GM18870 (cell line): Measurements from ENCODE around the gene ELP4.
"Not testable (repeated sequence)": the region's sequence is repeated elsewhere in the genome, so short reads cannot be mapped to it uniquely, and the experiment has no call there.

ENCODE experiments used
- ATAC-seq: cut with Tn5 transposase; IDR thresholded peaks from one replicate; pipeline ENCODE4 v1.9.1; 2021; ENCODE audit warnings: moderate library complexity; ENCODE audit not compliant: unreplicated experiment

The ELP4 gene

GRCh38 chr11:31692466-31692865 is 182.9 kb downstream of the ELP4 start:
- no peak for ATAC-seq

- peak; percentile 97 for ATAC-seq
Measured at GRCh38 chr11:31697049-31697448, 187.5 kb downstream of the ELP4 start.

- no peak for ATAC-seq
Measured at GRCh38 chr11:31699066-31699465, 189.5 kb downstream of the ELP4 start.

- ATAC-seq = no peak
Measured at GRCh38 chr11:31702966-31703365, 193.4 kb downstream of the ELP4 start.

DNA sequence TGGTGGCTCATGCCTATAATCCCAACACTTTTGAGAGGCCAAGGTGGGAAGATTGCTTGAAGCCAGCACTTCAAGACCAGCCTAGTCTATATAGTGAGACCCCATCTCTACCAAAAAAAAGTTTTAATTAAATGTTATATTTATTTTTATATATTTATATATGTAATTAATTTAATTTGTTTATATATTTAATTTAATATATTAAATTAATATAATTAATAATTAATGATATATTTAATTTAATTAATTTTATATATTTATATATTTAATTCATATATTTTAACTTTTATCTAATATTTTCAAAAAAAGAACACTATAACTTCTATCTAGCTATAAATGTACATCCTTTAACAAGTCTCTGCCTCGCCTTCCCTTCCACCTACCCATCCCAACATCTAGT is 196.8 kb downstream of the ELP4 start:
- ATAC-seq = no peak

DNA sequence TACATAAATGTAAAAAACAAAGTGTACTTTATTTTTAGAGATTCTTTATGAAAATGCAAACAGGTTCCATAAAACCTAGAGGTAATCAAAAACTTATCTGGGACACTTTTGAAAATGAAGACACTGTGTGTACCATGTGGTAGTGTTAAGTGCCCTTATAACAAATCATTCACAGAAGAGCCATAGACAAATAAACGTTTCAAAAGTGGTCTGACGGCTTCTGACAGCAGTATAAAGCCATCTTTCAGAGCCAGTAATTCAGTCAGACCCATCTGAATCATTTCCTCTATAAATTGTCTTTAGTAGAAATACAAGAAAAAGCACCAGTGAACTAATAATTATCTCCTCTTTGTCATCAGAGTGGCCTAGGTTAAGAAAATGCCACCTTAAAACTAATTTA is 201.6 kb downstream of the ELP4 start:
- ATAC-seq = no peak

- no peak for ATAC-seq
Measured at GRCh38 chr11:31712851-31713250, 203.3 kb downstream of the ELP4 start.

GRCh38 chr11:31714840-31715239 is 205.3 kb downstream of the ELP4 start:
- no peak for ATAC-seq

DNA sequence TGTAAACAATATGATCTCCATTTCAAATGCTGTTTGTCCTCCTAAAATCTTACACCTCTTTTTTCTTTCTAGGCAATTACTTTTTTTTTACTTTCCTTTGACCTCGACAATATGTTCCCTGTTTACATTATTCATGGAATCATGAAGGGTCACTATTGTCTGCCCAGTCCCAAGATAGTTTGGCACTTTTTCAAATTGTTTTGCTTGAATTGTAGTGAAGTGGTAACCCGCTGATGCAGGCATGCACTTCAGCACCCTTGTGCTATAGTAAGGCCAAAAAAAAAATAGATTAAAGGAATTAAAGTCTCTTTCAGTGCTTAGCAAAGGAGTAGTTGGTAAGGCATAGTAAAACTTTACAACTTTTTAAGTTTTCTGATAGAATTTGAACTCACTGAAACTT is 210.7 kb downstream of the ELP4 start:
- ATAC-seq = no peak

DNA sequence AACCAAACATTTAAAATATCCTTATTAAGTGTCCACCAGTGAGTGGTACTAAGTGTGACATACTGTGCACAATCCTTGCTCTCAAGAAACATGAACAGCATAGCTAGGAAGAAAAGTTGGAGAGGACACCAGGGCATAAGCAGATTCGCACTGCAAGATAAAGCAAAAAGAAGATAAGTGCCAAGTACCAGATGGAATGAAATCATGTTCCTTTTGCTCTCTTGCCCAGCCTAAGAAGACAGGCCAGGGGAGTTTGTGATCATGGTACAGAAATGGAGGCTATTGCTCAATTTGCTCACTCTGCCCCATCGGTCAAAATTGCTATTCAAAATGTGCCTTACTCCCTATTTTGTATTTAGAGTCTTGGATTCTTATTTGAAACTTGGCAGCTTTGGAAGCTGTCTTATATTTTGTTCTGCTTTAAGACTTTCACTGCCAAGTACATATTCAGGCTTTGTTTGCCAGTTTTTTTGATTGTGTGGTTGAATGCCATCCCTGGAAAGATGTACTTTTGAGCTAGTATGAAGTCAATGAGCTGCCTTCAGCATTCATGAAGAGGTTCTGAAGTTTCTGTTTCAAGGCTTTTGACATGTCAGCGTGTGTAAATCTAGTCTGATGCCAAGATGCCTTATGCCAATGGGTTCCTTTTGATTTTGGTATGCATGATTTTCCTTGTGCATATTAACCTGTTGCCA is 211.3 kb downstream of the ELP4 start:
- no peak for ATAC-seq

DNA sequence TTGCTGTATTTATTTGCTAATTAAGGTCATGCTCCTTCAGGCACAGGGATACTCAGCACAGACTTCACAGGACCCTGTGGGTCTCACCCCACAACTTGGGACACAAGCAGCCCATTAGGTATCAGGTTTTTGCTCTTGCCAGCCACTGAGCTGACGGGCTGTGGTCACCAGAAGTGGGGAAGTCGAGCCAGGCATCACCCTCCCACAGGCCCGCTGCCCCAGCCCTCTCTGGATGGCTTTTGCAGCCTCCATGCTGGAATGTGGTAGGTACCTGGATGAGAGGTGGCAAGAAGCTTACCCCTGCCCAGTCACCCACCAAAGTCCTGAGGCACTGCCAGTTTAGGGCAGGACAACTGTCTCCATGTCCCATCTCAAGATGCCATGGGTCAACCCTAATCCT is 213.2 kb downstream of the ELP4 start:
- ATAC-seq = no peak

DNA sequence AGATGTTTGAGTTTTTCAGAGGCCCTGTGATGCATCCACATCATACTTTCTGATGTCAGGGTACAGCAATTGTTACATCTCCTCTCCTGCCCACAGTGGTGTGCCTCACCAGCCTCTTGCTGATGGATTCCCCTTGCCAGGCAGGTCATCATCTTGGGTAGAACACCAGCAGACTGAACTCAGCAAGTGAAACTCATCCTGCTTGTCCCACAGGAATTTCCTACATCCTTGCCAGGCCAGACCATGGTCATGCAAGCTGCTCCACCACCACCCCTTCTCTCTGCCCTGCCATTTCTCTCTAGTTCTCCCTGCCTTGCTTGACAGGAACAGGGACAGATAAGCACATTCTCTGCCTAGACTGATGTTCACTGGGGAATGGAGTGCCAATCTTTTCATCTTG is 215.6 kb downstream of the ELP4 start:
- no peak for ATAC-seq

- no peak for ATAC-seq
Measured at GRCh38 chr11:31728432-31728831, 218.9 kb downstream of the ELP4 start.

GRCh38 chr11:31740131-31740530 is 230.6 kb downstream of the ELP4 start:
- no peak for ATAC-seq

DNA sequence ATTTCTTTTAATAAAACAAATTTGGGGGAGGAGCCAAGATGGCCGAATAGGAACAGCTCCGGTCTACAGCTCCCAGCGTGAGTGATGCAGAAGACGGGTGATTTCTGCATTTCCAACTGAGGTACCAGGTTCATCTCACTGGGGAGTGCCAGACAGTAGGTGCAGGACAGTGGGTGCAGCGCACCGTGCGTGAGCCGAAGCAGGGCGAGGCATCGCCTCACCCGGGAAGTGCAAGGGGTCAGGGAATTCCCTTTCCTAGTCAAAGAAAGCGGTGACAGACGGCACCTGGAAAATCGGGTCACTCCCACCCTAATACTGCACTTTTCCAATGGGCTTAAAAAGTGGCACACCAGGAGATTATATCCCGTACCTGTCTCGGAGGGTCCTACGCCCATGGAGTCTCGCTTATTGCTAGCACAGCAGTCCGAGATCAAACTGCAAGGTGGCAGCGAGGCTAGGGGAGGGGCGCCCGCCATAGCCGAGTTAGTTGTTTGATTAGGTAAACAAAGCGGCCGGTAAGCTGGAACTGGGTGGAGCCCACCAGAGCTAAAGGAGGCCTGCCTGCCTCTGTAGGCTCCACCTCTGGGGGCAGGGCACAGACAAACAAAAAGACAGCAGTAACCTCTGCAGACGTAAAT is 231.3 kb downstream of the ELP4 start:
- ATAC-seq = not testable (repeated sequence)

DNA sequence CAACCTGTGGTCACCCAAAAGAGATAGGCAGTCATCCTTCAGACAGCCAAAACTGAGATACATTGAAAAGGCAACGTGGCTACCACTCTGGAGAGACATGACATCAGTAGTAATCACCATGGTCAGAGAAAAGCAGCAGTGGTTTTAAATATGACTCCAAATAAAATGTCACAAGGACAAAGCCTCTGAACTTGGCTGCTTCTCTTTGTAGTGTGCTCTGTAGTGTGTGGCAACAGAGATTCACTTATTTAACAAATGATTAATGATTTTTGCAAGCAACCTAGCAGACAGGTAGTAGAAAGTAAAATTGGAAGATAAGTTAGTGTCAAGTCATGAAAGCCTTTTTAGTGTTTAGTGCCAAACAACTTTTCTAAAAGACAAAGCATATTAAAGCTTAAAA is 238.0 kb downstream of the ELP4 start:
- ATAC-seq = no peak

DNA sequence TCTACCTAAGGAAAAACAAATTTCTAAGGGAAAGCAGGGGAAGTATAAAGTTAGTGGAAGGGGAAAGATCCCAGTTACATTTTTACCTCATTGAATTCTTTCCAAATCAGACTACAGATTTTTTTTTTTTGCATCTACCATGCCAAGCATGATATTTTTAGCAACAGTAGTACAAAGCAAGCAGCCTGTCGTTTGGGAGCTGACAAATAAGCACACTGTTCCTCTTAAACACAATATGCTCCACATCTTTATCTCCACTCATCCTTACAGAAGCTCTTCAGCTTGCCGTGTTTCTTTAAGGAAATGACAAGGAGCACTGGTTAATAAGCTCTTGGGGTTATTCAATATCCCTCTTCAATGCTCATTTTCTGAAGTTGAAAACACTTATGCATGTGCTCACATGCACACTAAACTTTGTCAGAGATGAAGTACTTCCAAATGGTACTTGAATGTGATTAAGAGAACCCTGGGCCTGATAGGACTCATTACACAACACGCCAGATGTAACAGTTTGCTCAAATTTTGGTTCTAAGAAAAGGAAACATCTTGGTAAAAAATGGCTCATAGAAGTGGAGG is 247.8 kb downstream of the ELP4 start:
- no peak for ATAC-seq

DNA sequence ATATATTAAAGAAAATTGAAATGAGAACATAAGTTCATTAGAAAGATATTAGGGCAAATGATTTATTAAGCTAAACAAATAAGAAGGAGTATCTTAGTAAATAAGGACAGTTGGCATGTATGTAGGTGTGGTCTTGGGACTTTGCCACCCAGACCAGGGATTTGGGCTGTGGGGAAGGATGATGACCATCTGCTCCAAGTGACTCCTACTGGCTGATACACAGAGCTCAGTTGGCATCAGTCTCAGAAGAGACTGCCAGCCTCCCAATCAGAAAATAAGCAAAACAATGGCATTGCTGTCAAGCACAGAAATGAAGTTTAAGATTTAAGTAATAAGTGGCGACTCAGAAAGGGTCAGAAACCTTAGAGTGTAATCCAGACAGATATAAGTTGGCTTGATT is 252.1 kb downstream of the ELP4 start:
- no peak for ATAC-seq

DNA sequence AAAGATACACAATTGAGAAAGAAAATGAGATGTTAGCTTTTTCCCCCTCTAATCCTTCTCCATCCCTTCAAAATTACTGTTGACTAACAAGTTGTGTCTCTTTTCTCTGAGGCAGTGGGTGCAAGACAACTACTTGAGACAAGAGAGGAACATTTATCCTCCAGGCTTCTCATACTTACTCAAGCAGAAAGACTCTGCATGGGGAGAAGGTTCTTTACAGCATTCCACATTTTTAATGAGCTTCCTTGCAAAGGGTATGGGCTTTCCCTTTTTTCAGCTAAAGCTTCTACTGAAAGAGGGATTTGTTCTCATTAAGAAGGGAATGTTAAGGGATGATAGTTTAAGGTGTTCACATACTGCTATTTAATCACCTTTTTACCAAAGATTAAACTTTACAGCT is 253.7 kb downstream of the ELP4 start:
- no peak for ATAC-seq

DNA sequence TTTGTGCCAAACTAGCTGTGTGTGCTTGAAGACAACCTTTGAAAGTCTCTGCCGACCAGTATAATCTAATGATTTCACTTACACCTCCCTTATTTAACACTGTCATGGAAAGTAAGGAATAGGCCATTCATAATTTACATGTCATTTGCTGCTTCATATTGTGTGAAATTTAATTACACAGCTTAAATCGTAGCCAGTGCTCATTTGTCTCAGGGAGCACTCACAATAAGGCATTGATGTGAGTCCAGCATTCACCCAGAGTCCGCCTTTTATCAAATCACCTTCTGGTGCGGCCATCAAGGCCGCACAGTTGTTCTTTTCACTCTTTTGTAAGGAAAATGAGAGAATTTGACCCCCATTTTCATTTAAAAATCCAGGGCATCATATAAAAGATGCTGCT is 254.7 kb downstream of the ELP4 start:
- no peak for ATAC-seq

DNA sequence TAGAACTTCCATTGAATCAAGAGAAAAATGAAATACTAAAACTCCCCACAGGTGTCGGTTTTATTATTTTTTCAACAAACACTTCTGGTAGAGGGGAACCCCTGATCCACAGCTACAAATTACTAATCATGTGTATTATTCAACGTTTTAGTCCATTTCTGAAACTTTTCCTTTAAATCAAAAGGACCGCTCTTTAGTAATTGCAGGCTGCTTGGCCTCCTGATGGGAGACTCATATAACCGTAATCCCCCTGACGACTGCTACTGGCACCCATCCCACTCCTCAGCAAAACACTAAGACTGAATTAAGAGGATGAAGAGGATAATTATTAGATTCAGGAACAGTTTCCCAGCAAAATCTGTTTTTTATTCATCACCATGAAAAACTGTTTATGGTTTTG is 255.2 kb downstream of the ELP4 start:
- no peak for ATAC-seq

GRCh38 chr11:31767066-31767465 is 257.5 kb downstream of the ELP4 start:
- no peak for ATAC-seq

DNA sequence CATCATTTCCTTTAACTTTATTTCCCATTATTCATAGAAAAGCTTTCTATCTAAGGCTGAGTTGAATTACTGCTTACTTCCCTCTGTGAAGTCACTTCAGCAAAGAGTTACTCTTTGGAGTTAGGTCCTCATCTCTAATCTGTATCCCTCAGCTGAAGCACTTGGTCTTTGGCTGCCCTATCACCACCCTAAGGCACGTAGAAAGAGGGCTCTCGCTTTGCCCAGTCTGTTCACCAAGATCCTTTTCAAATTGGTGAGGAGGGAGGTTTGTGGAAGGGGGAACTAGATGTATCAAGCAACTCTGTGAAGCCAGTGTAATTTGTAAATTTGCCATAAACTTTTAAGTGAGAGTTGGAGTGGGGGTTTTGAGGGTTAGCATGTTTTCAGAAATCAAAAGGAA is 258.1 kb downstream of the ELP4 start:
- ATAC-seq = no peak
